Endothelial cell of umbilical vein (primary cell): ENCODE measurements around the gene DIS3L2. TPM values are rescaled to one million over a fixed set of nuclear protein-coding genes. Genes with fewer than 3 reads are reported as not detected.

Experiments
- BruUV-seq: library from RNA; stranded (reverse); fragments of 400-500 nt; replicated peaks from 2 replicates; lab custom pipeline; 2021; lab: Mats Ljungman, UMichigan
- CTCF ChIA-PET: fragments of 300-600, 350-600 bp; sonication (Branson Sonifier 250); formaldehyde crosslinking; loops from one replicate; lab custom pipeline; 2021; ENCODE audit warnings: antibody characterized with exemption, inconsistent platforms; lab: Charles Lee
- POLR2A ChIA-PET: fragments of 300-600, 350-600 bp; sonication (Branson Sonifier 250); formaldehyde crosslinking; loops from one replicate; lab custom pipeline; 2021; ENCODE audit warnings: antibody characterized with exemption, inconsistent platforms; lab: Charles Lee
- DNase-seq: peaks from one replicate; pipeline ENCODE4 v3.0.0-alpha.2; 2011; ENCODE audit warnings: low read depth, low spot score
- FAIRE-seq: peaks from 2 replicates; lab custom pipeline; 2011; peaks lifted over from hg19 to GRCh38; lab: Jason Lieb, UNC
- H2AFZ ChIP-seq: 2 replicates; pipeline ENCODE4 v1.6.0; 2012; ENCODE audit warnings: low read depth, low read length, control low read depth, inconsistent platforms
- H3K27ac ChIP-seq: 2 replicates; pipeline ENCODE4 v1.5.1; 2011; ENCODE audit warnings: low read depth, mild to moderate bottlenecking, control low read depth, low read length, moderate library complexity; ENCODE audit not compliant: insufficient read depth
- H3K27me3 ChIP-seq, 2 experiments: 2 replicates each; pipeline versions ENCODE4 v1.6.0 to v1.6.1; 2011; ENCODE audit warnings: low read length in 2 of 2, mixed read lengths in 1 of 2; ENCODE audit not compliant: control insufficient read depth in 2 of 2, insufficient read depth in 2 of 2
- H3K36me3 ChIP-seq, 2 experiments: 2 replicates in 1 of 2; 3 replicates in 1 of 2; pipeline ENCODE4 v1.5.1; 2011; ENCODE audit warnings: low read length in 2 of 2, mild to moderate bottlenecking in 1 of 2, moderate library complexity in 1 of 2; ENCODE audit not compliant: control insufficient read depth in 2 of 2, insufficient read depth in 2 of 2; ENCODE audit errors: extremely low read depth in 1 of 2
- H3K4me1 ChIP-seq: 3 replicates; pipeline ENCODE4 v1.5.1; 2011; ENCODE audit warnings: mild to moderate bottlenecking, low read length; ENCODE audit not compliant: control insufficient read depth, insufficient read depth; ENCODE audit errors: extremely low read depth
- H3K4me2 ChIP-seq: 2 replicates; pipeline ENCODE4 v1.6.1; 2011; ENCODE audit warnings: low read length, control low read depth, mixed read lengths; ENCODE audit not compliant: insufficient read depth
- H3K4me3 ChIP-seq, 3 experiments: fragments of 200-600 bp in 1 of 3; sonication (generic), shearing (Covaris generic) in 1 of 3; replicated peaks in 1 of 3; 2 replicates each; pipeline ENCODE4 v1.5.1; 2011 to 2016; ENCODE audit warnings: control low read depth in 3 of 3, low read length in 3 of 3, mild to moderate bottlenecking in 2 of 3, inconsistent platforms in 1 of 3, low read depth in 1 of 3, moderate library complexity in 1 of 3; ENCODE audit not compliant: insufficient read depth in 1 of 3
- H3K79me2 ChIP-seq: 2 replicates; pipeline ENCODE4 v1.6.0; 2012; ENCODE audit warnings: low read length, inconsistent platforms; ENCODE audit not compliant: control insufficient read depth, insufficient read depth
- H3K9ac ChIP-seq: replicated peaks from 2 replicates; pipeline ENCODE3; 2011; ENCODE audit warnings: low read length, control low read depth; ENCODE audit not compliant: insufficient read depth; ENCODE audit errors: extremely low read depth
- H3K9me1 ChIP-seq: replicated peaks from 3 replicates; pipeline ENCODE4 v1.6.0; 2011; ENCODE audit warnings: mild to moderate bottlenecking, low read length; ENCODE audit not compliant: control insufficient read depth, insufficient read depth; ENCODE audit errors: extremely low read depth
- H3K9me3 ChIP-seq: replicated peaks from 2 replicates; pipeline ENCODE4 v1.5.1; 2012; ENCODE audit warnings: low read length, inconsistent platforms; ENCODE audit not compliant: control insufficient read depth, insufficient read depth
- H4K20me1 ChIP-seq: replicated peaks from 2 replicates; pipeline ENCODE3; 2011; ENCODE audit warnings: mild to moderate bottlenecking, low read length; ENCODE audit not compliant: control insufficient read depth, insufficient read depth; ENCODE audit errors: extremely low read depth
- CTCF ChIP-seq, 2 donors: IDR thresholded peaks; 1 replicate in 1 of 2; 2 replicates in 1 of 2; pipeline ENCODE4 v1.5.1; 2011; ENCODE audit warnings: low read length in 2 of 2, mild to moderate bottlenecking in 2 of 2, moderate library complexity in 2 of 2, control low read depth in 1 of 2, inconsistent platforms in 1 of 2, low read depth in 1 of 2; ENCODE audit not compliant: insufficient read depth in 1 of 2; ENCODE audit errors: extremely low read depth in 1 of 2
- EZH2 ChIP-seq: IDR thresholded peaks from 2 replicates; pipeline ENCODE4 v1.6.1; 2012; ENCODE audit warnings: borderline replicate concordance, low read depth, mild to moderate bottlenecking, moderate library complexity, low read length, inconsistent platforms; ENCODE audit not compliant: severe bottlenecking
- FOS ChIP-seq: IDR thresholded peaks from 2 replicates; pipeline ENCODE4 v1.6.1; 2011; ENCODE audit warnings: mild to moderate bottlenecking, low read length, moderate library complexity, borderline replicate concordance; ENCODE audit not compliant: insufficient read depth
- GATA2 ChIP-seq: IDR thresholded peaks from 2 replicates; pipeline ENCODE4 v1.7.0; 2011; ENCODE audit warnings: low read depth, mild to moderate bottlenecking, moderate library complexity, mixed read lengths, low read length; ENCODE audit not compliant: insufficient read length, insufficient read depth
- JUN ChIP-seq: IDR thresholded peaks from 2 replicates; pipeline ENCODE4 v1.6.1; 2011; ENCODE audit warnings: borderline replicate concordance, low read depth; ENCODE audit not compliant: insufficient read length, insufficient read depth
- MAX ChIP-seq: IDR thresholded peaks from 2 replicates; pipeline ENCODE4 v1.6.1; 2011; ENCODE audit not compliant: insufficient read depth, insufficient read length
- MYC ChIP-seq: IDR thresholded peaks from one replicate; pipeline ENCODE4 v1.6.1; 2011; ENCODE audit warnings: mild to moderate bottlenecking, low read depth, low read length
- POLR2A ChIP-seq: IDR thresholded peaks from 2 replicates; pipeline ENCODE4 v1.6.1; 2012; ENCODE audit warnings: low read depth, mild to moderate bottlenecking, control low read depth, low read length
- POLR2AphosphoS5 ChIP-seq: IDR thresholded peaks from 2 replicates; pipeline ENCODE4 v1.6.1; 2012; ENCODE audit warnings: low read depth, mild to moderate bottlenecking, control low read depth, low read length, moderate library complexity; ENCODE audit not compliant: insufficient read depth
- dilution Hi-C: fragments of 300-500 bp; cut with MboI; formaldehyde crosslinking; loops from one replicate; pipeline ENCODE4 v1.15.0; 2019; ENCODE audit warnings: low sequenced_read_pairs; ENCODE audit not compliant: extremely low pct_ligation_motif_present
- intact Hi-C: fragments of 100-400 bp; cut with micrococcal nuclease; formaldehyde crosslinking; loops from one replicate; pipeline ENCODE4 v1.10.0; 2022
- polyA plus RNA-seq, 4 experiments: library from polyadenylated mRNA; depleted of rRNA in 3 of 4; stranded (reverse) in 3 of 4; unstranded in 1 of 4; fragments of >200 nt; gene quantifications; 2 replicates each; pipeline versions ENCODE4 v1.2.1 to v1.2.3, GENCODE V29; 2011 to 2012; ENCODE audit warnings: missing spikeins in 1 of 4
- total RNA-seq: library from RNA; stranded (reverse); gene quantifications from 2 replicates; pipeline ENCODE4 v1.2.3, GENCODE V29; 2021

The DIS3L2 gene
- total and polyA plus RNA-seq, 2 donors (not counting 3 experiments of a cell fraction or from before 2014, with no cell fraction given) = 14.6 to 31.2 TPM

GRCh38 chr2:231920366-231920765, 41.1 kb upstream of the DIS3L2 start:
- no peak overlapping the region for H3K4me2 ChIP-seq
- H3K27me3 ChIP-seq = peaks cover 21 to 31% of the 10 kb centered on the region in 2 experiments
- no peak overlapping the region for H3K27ac ChIP-seq
- no peak overlapping the region for H3K9ac ChIP-seq
- ChIA-PET POLR2A (no interaction called here), CTCF (interaction anchor here (1.3 to 4.3 kb wide), 3 partner anchors 11 to 407 kb away, joined by 3 to 25 read pairs (median 4); no protein-coding TSS in a partner anchor)
- no peaks in the 10 kb centered on the region for H3K9me1 ChIP-seq
- FAIRE-seq (no peak), DNase-seq (no peak)
- TF ChIP-seq MYC = no peak
- TF ChIP-seq EZH2 = no peak
- H3K4me3 ChIP-seq = no peak overlapping the region
- peaks cover under 1% of the 10 kb centered on the region for H3K4me1 ChIP-seq
- H3K36me3 ChIP-seq = no peaks in the 10 kb centered on the region
- BruUV-seq = no TSS peak
- dilution Hi-C loops (no loop called here), intact Hi-C loops (no loop called here)
- no peaks in the 10 kb centered on the region for H4K20me1 ChIP-seq
- no peak overlapping the region for H2AFZ ChIP-seq
- no peaks in the 10 kb centered on the region for H3K9me3 ChIP-seq
- H3K79me2 ChIP-seq = no peaks in the 10 kb centered on the region

- CTCF ChIA-PET = interaction anchor here (1.3 to 4.3 kb wide), 5 partner anchors 12 to 406 kb away, joined by 3 to 25 read pairs (median 6); no protein-coding TSS in a partner anchor
- H2AFZ ChIP-seq = no peak overlapping the region
- H3K27ac ChIP-seq = no peak overlapping the region
- H3K9me1 ChIP-seq = no peaks in the 10 kb centered on the region
- dilution Hi-C loops = no loop called here
- no peak overlapping the region for H3K9ac ChIP-seq
- intact Hi-C loops = no loop called here
- POLR2A ChIA-PET = no interaction called here
- TF ChIP-seq MAX (no peak), MYC (no peak), EZH2 (no peak), CTCF (IDR thresholded peaks at IDR 0.05; ENCODE audit: extremely low read depth in 1 of 2, insufficient read depth in 1 of 2, low read depth in 1 of 2, low read length in 2 of 2) (no peak), POLR2AphosphoS5 (no peak), POLR2A (no peak), JUN (no peak), GATA2 (no peak), FOS (no peak)
- no peaks in the 10 kb centered on the region for H3K9me3 ChIP-seq
- H3K27me3 ChIP-seq = peaks cover 22 to 31% of the 10 kb centered on the region in 2 experiments
- no peak overlapping the region for H3K4me2 ChIP-seq
- no peak overlapping the region for H3K4me3 ChIP-seq
- H3K36me3 ChIP-seq = no peaks in the 10 kb centered on the region
- H3K79me2 ChIP-seq = no peaks in the 10 kb centered on the region
- BruUV-seq = no TSS peak
- FAIRE-seq (no peak), DNase-seq (no peak)
- no peaks in the 10 kb centered on the region for H4K20me1 ChIP-seq
- peaks cover 5% of the 10 kb centered on the region for H3K4me1 ChIP-seq
Measured at GRCh38 chr2:231920795-231921194, 40.7 kb upstream of the DIS3L2 start.
